Mesendoderm (in vitro differentiated cells): ENCODE results near the gene PARVA.
"Not testable (repeated sequence)": the region's sequence is repeated elsewhere in the genome, so short reads cannot be mapped to it uniquely, and the experiment has no call there.

Source experiments
- DNase-seq: peaks from one replicate; pipeline ENCODE4 v3.0.0; 2013
- H2AK5ac ChIP-seq: 2 replicates; pipeline ENCODE4 v1.6.1; 2013; ENCODE audit warnings: low read length, inconsistent platforms
- H2BK120ac ChIP-seq: 2 replicates; pipeline ENCODE4 v1.6.1; 2013; ENCODE audit warnings: low read depth, mild to moderate bottlenecking, low read length, moderate library complexity, mixed read lengths
- H2BK15ac ChIP-seq: replicated peaks from 2 replicates; pipeline ENCODE4 v1.6.1; 2013; ENCODE audit warnings: low read depth, mild to moderate bottlenecking, moderate library complexity
- H2BK5ac ChIP-seq: 2 replicates; pipeline ENCODE4 v1.6.1; 2013; ENCODE audit warnings: low read length, inconsistent platforms
- H3K18ac ChIP-seq: 2 replicates; pipeline ENCODE4 v1.6.1; 2013; ENCODE audit warnings: mild to moderate bottlenecking, low read length, mixed read lengths
- H3K23ac ChIP-seq: one replicate; pipeline ENCODE4 v1.6.1; 2013; ENCODE audit warnings: low read length
- H3K27ac ChIP-seq: 2 replicates; pipeline ENCODE4 v1.5.1; 2013; ENCODE audit warnings: low read depth, mild to moderate bottlenecking, inconsistent platforms, low read length, moderate library complexity
- H3K27me3 ChIP-seq: 2 replicates; pipeline ENCODE4 v1.6.1; 2013; ENCODE audit warnings: low read length, control low read depth, mild to moderate bottlenecking, inconsistent platforms; ENCODE audit not compliant: insufficient read depth, poor library complexity
- H3K36me3 ChIP-seq: 2 replicates; pipeline ENCODE4 v1.6.1; 2013; ENCODE audit warnings: low read length, inconsistent platforms; ENCODE audit not compliant: control insufficient read depth, insufficient read depth
- H3K4ac ChIP-seq: one replicate; pipeline ENCODE4 v1.6.1; 2013; ENCODE audit warnings: low read depth, mild to moderate bottlenecking, low read length, moderate library complexity
- H3K4me1 ChIP-seq: 2 replicates; pipeline ENCODE4 v1.6.1; 2013; ENCODE audit warnings: low read depth, low read length, inconsistent platforms; ENCODE audit not compliant: control insufficient read depth
- H3K4me2 ChIP-seq: 2 replicates; pipeline ENCODE4 v1.6.1; 2013; ENCODE audit warnings: low read length
- H3K4me3 ChIP-seq: 2 replicates; pipeline ENCODE4 v1.5.1; 2013; ENCODE audit warnings: mild to moderate bottlenecking, low read length
- H3K56ac ChIP-seq: one replicate; pipeline ENCODE4 v1.6.1; 2013; ENCODE audit warnings: low read length
- H3K79me1 ChIP-seq: 2 replicates; pipeline ENCODE4 v1.6.1; 2013; ENCODE audit warnings: low read length, inconsistent platforms
- H3K79me2 ChIP-seq: 2 replicates; pipeline ENCODE4 v1.6.1; 2013; ENCODE audit warnings: mild to moderate bottlenecking, low read length; ENCODE audit not compliant: control insufficient read depth, insufficient read depth
- H3K9ac ChIP-seq: 2 replicates; pipeline ENCODE4 v1.6.1; 2013; ENCODE audit warnings: low read length, inconsistent platforms
- H4K5ac ChIP-seq: one replicate; pipeline ENCODE4 v1.6.1; 2013; ENCODE audit warnings: low read length
- H4K8ac ChIP-seq: one replicate; pipeline ENCODE4 v1.6.1; 2013; ENCODE audit warnings: low read depth, mild to moderate bottlenecking, control low read depth, low read length, moderate library complexity
- WGBS: extraction: QIAGEN DNeasy Blood & Tissue Kit; methylation state at CpG from one replicate; pipeline ENCODE4 v1.1.7; 2013; ENCODE audit warnings: low lambda C conversion rate, missing lambda C conversion rate; ENCODE audit not compliant: insufficient coverage; ENCODE audit errors: extremely low coverage; 5-methylcytosine and 5-hydroxymethylcytosine counted together

Gene PARVA

DNA sequence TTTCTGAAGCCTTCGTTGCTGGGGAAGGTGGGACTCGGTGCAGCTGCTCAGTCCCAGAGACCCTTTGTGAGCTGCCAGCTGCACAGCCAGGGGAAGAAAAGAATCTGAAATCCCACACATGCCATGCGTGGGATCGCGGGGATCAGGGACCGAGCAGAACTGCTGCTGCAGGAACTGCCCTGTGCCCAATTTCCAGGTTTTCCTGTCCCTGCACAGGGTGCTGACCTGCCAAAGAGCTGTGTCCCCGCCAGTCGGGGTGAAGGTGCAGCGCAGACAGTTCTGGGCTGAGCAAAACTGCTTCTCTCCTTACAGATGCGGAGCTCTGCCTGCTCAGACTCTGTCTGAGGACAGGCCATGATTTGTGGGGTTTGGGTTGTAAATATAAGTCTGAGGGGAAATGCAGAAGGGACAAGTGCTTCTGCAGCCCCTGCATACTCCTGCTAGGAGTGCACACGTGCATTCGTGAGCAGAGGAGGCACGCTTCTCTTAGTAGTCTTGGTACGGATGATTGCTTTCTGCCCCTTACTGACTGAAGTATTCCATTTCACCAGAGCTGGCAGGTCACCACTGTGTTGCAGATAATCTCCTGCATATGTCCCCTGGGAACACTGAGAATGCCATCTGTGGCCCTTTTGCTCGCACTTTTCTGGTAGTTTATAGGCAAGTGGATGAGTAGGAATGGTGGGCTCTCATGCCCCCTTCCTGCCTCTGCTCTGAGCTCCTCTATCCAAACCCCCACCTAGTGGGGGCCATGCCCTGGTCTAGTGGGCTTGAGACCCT lies 141.4 kb downstream of the PARVA start:
- H3K56ac ChIP-seq: no peak overlapping the region
- no peak for DNase-seq
- H3K27ac ChIP-seq: no peak overlapping the region
- no peak overlapping the region for H3K9ac ChIP-seq
- H3K4ac ChIP-seq: no peak overlapping the region
- H3K4me1 ChIP-seq: peaks cover 3% of the 10 kb centered on the region
- WGBS: no CpG with 5 or more reads among the region's 15 CpGs
- H4K5ac ChIP-seq: no peak overlapping the region
- H2BK15ac ChIP-seq: no peak overlapping the region
- no peak overlapping the region for H2BK5ac ChIP-seq
- H3K23ac ChIP-seq: no peak overlapping the region
- H3K79me1 ChIP-seq: no peaks in the 10 kb centered on the region
- H3K27me3 ChIP-seq: no peaks in the 10 kb centered on the region
- no peak overlapping the region for H2AK5ac ChIP-seq
- H3K79me2 ChIP-seq: no peaks in the 10 kb centered on the region
- H4K8ac ChIP-seq: no peak overlapping the region
- H2BK120ac ChIP-seq: no peak overlapping the region
- no peak overlapping the region for H3K4me2 ChIP-seq
- no peak overlapping the region for H3K18ac ChIP-seq
- H3K4me3 ChIP-seq: no peak overlapping the region
- H3K36me3 ChIP-seq: no peaks in the 10 kb centered on the region

DNA sequence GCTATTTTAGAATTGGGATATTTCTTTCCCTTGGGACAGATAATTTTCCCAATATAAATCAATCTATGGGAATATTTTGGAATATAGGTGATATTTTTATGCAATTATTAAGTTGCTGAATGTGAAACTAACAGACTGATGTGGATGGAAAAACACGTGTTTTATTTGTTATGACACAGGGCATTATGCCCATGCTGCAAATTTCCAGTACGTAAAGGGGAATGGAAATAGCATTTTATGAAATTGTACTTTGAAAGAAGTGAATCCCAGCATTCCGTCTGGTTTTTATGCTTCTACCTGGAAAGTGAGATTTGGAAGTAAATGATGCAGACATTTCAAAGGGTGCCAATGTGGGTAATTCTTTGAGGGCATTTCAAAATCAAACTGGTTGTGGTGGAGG lies 142.7 kb downstream of the PARVA start:
- DNase-seq: no peak

DNA sequence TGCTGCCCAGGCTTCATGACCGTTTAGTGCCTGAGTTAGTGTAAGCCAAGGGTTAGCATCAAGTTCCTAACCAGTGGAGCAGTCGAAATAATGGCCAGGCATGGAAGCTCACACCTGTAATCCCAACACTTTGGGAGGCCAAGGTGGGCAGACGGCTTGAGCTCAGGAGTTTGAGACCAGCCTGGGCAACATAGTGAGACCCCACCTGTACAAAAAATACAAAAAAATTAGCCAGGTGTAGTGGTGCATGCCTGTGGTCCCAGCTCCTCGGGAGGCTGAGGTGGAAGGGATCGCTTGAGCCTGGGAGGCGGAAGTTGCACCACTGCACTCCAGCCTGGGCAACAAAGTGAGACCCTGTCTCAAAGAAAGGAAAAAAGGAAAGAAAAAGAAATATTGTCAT lies 143.2 kb downstream of the PARVA start:
- H3K36me3 ChIP-seq, H3K79me1 ChIP-seq, H3K27ac ChIP-seq, H4K8ac ChIP-seq, H3K4ac ChIP-seq, H3K4me3 ChIP-seq, H2BK120ac ChIP-seq, H2BK5ac ChIP-seq, H3K18ac ChIP-seq, H3K9ac ChIP-seq, H2BK15ac ChIP-seq, H3K79me2 ChIP-seq, H3K4me1 ChIP-seq, H3K4me2 ChIP-seq, DNase-seq, H3K56ac ChIP-seq, H4K5ac ChIP-seq, H3K23ac ChIP-seq, H3K27me3 ChIP-seq, H2AK5ac ChIP-seq: not testable (repeated sequence)
- WGBS: no CpG with 5 or more reads among the region's 6 CpGs

More for the DNA sequence above, 142.7 kb downstream of the PARVA start:
- H3K56ac ChIP-seq: no peak overlapping the region
- no peak overlapping the region for H3K27ac ChIP-seq
- no peaks in the 10 kb centered on the region for H3K79me1 ChIP-seq
- H3K4me2 ChIP-seq: no peak overlapping the region
- no peak overlapping the region for H4K8ac ChIP-seq
- H2BK120ac ChIP-seq: no peak overlapping the region
- WGBS: no CpG with 5 or more reads among the region's 3 CpGs
- H4K5ac ChIP-seq: no peak overlapping the region
- H3K4me1 ChIP-seq: peaks cover 6% of the 10 kb centered on the region
- H3K4ac ChIP-seq: no peak overlapping the region
- no peak overlapping the region for H3K18ac ChIP-seq
- H3K4me3 ChIP-seq: no peak overlapping the region
- H3K9ac ChIP-seq: no peak overlapping the region
- H2BK15ac ChIP-seq: no peak overlapping the region
- H3K36me3 ChIP-seq: no peaks in the 10 kb centered on the region
- no peak overlapping the region for H3K23ac ChIP-seq
- H3K79me2 ChIP-seq: no peaks in the 10 kb centered on the region
- no peak overlapping the region for H2AK5ac ChIP-seq
- H3K27me3 ChIP-seq: no peaks in the 10 kb centered on the region
- H2BK5ac ChIP-seq: no peak overlapping the region

DNA sequence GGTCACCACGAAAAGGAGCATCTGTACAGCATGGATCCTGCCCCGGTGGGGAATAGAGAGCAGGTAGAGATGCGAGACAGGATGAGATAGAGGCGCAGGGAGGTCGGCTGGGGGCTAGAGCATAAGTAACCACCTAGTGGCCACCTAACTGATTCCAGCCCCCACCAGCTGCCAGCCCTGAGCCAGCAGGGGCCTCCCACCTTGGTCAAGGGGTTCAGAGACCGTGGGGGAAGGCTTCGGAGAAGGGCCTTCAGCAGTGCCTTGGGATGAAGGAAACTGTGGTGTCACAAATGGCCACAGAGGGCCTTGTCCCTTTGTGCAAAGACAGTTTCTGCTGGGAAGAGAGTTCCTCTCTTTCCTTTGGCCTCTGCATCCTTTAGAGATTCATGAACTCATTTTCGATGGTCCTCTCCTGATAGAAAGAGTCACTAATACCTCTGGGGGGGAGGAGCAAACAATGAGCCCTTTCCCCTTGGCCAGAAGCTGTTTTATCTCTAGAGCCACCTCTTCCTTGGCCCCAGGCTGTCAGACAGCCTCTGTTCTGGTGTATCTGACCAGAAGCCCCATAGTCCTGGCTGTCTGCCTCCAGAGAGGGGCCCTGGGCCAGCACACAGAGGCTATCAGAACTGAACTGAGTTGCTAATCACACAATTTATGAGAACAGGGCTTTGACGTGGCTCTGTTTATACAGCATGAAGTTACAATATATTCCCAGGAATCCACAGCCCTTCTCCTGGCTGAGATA lies 146.0 kb downstream of the PARVA start:
- H4K8ac ChIP-seq: no peak overlapping the region
- H2BK120ac ChIP-seq: no peak overlapping the region
- H3K4ac ChIP-seq: no peak overlapping the region
- H4K5ac ChIP-seq: no peak overlapping the region
- peak; percentile 94 for DNase-seq
- no peak overlapping the region for H3K9ac ChIP-seq
- H2BK5ac ChIP-seq: no peak overlapping the region
- no peak overlapping the region for H2AK5ac ChIP-seq
- no peaks in the 10 kb centered on the region for H3K79me2 ChIP-seq
- no peak overlapping the region for H2BK15ac ChIP-seq
- H3K36me3 ChIP-seq: no peaks in the 10 kb centered on the region
- WGBS: no CpG with 5 or more reads among the region's 9 CpGs
- H3K23ac ChIP-seq: no peak overlapping the region
- H3K27me3 ChIP-seq: no peaks in the 10 kb centered on the region
- peak overlapping the region; percentile 0 for H3K56ac ChIP-seq
- no peaks in the 10 kb centered on the region for H3K79me1 ChIP-seq
- no peak overlapping the region for H3K4me3 ChIP-seq
- no peak overlapping the region for H3K4me2 ChIP-seq
- H3K18ac ChIP-seq: no peak overlapping the region
- H3K4me1 ChIP-seq: peaks cover 6% of the 10 kb centered on the region
- peak overlapping the region; percentile 18 for H3K27ac ChIP-seq

DNA sequence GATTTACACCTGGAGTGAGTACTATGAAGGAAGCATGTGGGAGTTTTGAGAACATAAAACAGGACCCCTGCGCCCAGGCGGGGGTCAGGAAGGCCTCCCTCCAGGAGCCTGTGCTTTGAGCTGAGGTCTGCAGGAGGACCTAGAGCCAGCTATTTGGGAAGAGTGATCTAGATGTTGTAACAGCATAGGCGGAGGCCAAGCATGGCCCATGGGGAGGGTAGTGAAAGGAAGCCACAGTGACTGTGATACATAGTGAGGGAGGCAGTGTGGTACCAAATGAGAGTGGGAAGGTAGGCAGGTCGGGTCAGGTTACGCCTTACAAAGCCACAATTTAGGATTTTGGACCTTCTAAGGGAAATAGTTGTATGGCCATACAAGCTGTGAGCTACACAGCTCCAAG lies 147.5 kb downstream of the PARVA start:
- Histone ChIP-seq H4K8ac (no peak overlapping the region), H3K23ac (no peak overlapping the region), H3K4me1 (peaks cover 6% of the 10 kb centered on the region), H3K36me3 (no peaks in the 10 kb centered on the region), H3K18ac (no peak overlapping the region), H2BK15ac (no peak overlapping the region), H3K4me2 (no peak overlapping the region), H2BK120ac (no peak overlapping the region), H2AK5ac (peak overlapping the region; percentile 68), H3K9ac (no peak overlapping the region), H3K79me1 (no peaks in the 10 kb centered on the region), H3K4ac (no peak overlapping the region), H3K79me2 (no peaks in the 10 kb centered on the region), H3K27ac (no peak overlapping the region), H4K5ac (no peak overlapping the region), H2BK5ac (peak overlapping the region; percentile 20), H3K27me3 (no peaks in the 10 kb centered on the region), H3K56ac (peak overlapping the region; percentile 1), H3K4me3 (no peak overlapping the region)
- WGBS: no CpG with 5 or more reads among the region's 5 CpGs
- DNase-seq: no peak
